WTC11 (cell line): ENCODE results near the gene CPD. TPM values are rescaled to one million over a fixed set of nuclear protein-coding genes. Genes with fewer than 3 reads are reported as not detected.

Experiments used
- ATAC-seq: fragments of 200-7000 bp; cut with Tn5 transposase; 2 replicates; pipeline ENCODE4 v1.10.0; 2021; ENCODE audit warnings: mild to moderate bottlenecking, moderate library complexity
- CTCF ChIA-PET: fragments of 300-600 bp; sonication (Branson Sonifier 250); formaldehyde crosslinking; loops from one replicate; lab custom pipeline; 2021; ENCODE audit warnings: antibody characterized with exemption; lab: Charles Lee
- POLR2A ChIA-PET: fragments of 350-600 bp; sonication (Branson Sonifier 250); formaldehyde crosslinking; loops from one replicate; lab custom pipeline; 2021; ENCODE audit warnings: antibody characterized with exemption; lab: Charles Lee
- DNase-seq: peaks from one replicate; pipeline ENCODE4 v3.0.0; 2021; ENCODE audit warnings: low spot score
- H3K27ac Mint-ChIP-seq: 2 replicates; pipeline ENCODE4 v1.8.0; 2021; ENCODE audit warnings: mixed read lengths
- H3K27me3 Mint-ChIP-seq: 2 replicates; pipeline ENCODE4 v1.8.0; 2021; ENCODE audit warnings: low read depth, mild to moderate bottlenecking, moderate library complexity, mixed read lengths
- H3K36me3 Mint-ChIP-seq: 2 replicates; pipeline ENCODE4 v1.8.0; 2021; ENCODE audit warnings: mixed read lengths
- H3K4me1 Mint-ChIP-seq: 2 replicates; pipeline ENCODE4 v1.8.0; 2022; ENCODE audit warnings: mixed read lengths
- H3K4me3 Mint-ChIP-seq: 2 replicates; pipeline ENCODE4 v1.8.0; 2021; ENCODE audit warnings: mild to moderate bottlenecking, moderate library complexity, mixed read lengths
- H3K9me3 Mint-ChIP-seq: 2 replicates; pipeline ENCODE4 v1.8.0; 2021; ENCODE audit warnings: mixed read lengths
- ATF3 ChIP-seq: sonication (generic); formaldehyde crosslinking; conservative IDR thresholded peaks from 2 replicates; pipeline ENCODE4 v1.8.1; 2022; ENCODE audit warnings: mild to moderate bottlenecking, missing genetic modification reagents
- CDX4 ChIP-seq: fragments of 250-450 bp; sonication (Bioruptor Pico); IDR thresholded peaks from 2 replicates; pipeline ENCODE4 v1.9.0; 2021; ENCODE audit warnings: moderate library complexity, mild to moderate bottlenecking, inconsistent platforms, borderline replicate concordance
- CREM ChIP-seq: sonication (generic); formaldehyde crosslinking; IDR thresholded peaks from 2 replicates; pipeline ENCODE4 v1.8.1; 2022; ENCODE audit warnings: mild to moderate bottlenecking, missing genetic modification reagents, moderate library complexity
- CTCF ChIP-seq: fragments of 200-600 bp; IDR thresholded peaks from 2 replicates; pipeline ENCODE4 v1.8.0; 2022; ENCODE audit warnings: antibody characterized with exemption
- E2F1 ChIP-seq: sonication (generic); formaldehyde crosslinking; IDR thresholded peaks from 2 replicates; pipeline ENCODE4 v1.8.0; 2022; ENCODE audit warnings: mild to moderate bottlenecking, missing genetic modification reagents
- GABPB1 ChIP-seq: sonication (generic); formaldehyde crosslinking; IDR thresholded peaks from 2 replicates; pipeline ENCODE4 v1.8.1; 2023; ENCODE audit warnings: mild to moderate bottlenecking, missing genetic modification reagents
- GRHL2 ChIP-seq: fragments of 250-450 bp; sonication (Bioruptor Pico); IDR thresholded peaks from 2 replicates; pipeline ENCODE4 v1.8.0; 2022; ENCODE audit warnings: mild to moderate bottlenecking, moderate library complexity; ENCODE audit not compliant: insufficient replicate concordance, severe bottlenecking
- JUN ChIP-seq: sonication (generic); formaldehyde crosslinking; IDR thresholded peaks from 2 replicates; pipeline ENCODE4 v1.8.0; 2023; ENCODE audit warnings: mild to moderate bottlenecking, missing genetic modification reagents
- MAX ChIP-seq: sonication (generic); formaldehyde crosslinking; IDR thresholded peaks from 2 replicates; pipeline ENCODE4 v1.8.0; 2022; ENCODE audit warnings: mild to moderate bottlenecking, missing genetic modification reagents
- NR3C1 ChIP-seq: sonication (generic); formaldehyde crosslinking; conservative IDR thresholded peaks from 2 replicates; pipeline ENCODE4 v1.8.1; 2023; ENCODE audit warnings: low read depth, mild to moderate bottlenecking, missing genetic modification reagents
- PREB ChIP-seq: sonication (generic); formaldehyde crosslinking; IDR thresholded peaks from 2 replicates; pipeline ENCODE4 v1.8.1; 2022; ENCODE audit warnings: mild to moderate bottlenecking, missing genetic modification reagents, moderate library complexity, borderline replicate concordance
- RELA ChIP-seq: sonication (generic); formaldehyde crosslinking; IDR thresholded peaks from 2 replicates; pipeline ENCODE4 v1.8.1; 2022; ENCODE audit warnings: missing genetic modification reagents, mild to moderate bottlenecking, borderline replicate concordance
- SMAD3 ChIP-seq: sonication (generic); formaldehyde crosslinking; IDR thresholded peaks from 2 replicates; pipeline ENCODE4 v1.8.0; 2022; ENCODE audit warnings: missing genetic modification reagents, mild to moderate bottlenecking, borderline replicate concordance
- TP53 ChIP-seq: sonication (generic); formaldehyde crosslinking; IDR thresholded peaks from 2 replicates; pipeline ENCODE4 v1.8.1; 2023; ENCODE audit warnings: mild to moderate bottlenecking, missing genetic modification reagents
- USF2 ChIP-seq: sonication (generic); formaldehyde crosslinking; IDR thresholded peaks from 2 replicates; pipeline ENCODE4 v1.8.1; 2023; ENCODE audit warnings: mild to moderate bottlenecking, missing genetic modification reagents, moderate library complexity
- ZBTB43 ChIP-seq: sonication (generic); formaldehyde crosslinking; IDR thresholded peaks from 2 replicates; pipeline ENCODE4 v1.8.1; 2023; ENCODE audit warnings: mild to moderate bottlenecking, missing genetic modification reagents
- ZMAT4 ChIP-seq: fragments of 250-450 bp; sonication (Bioruptor Pico); IDR thresholded peaks from 2 replicates; pipeline ENCODE4 v1.9.0; 2021; ENCODE audit warnings: mild to moderate bottlenecking
- ZNF121 ChIP-seq: sonication (generic); formaldehyde crosslinking; IDR thresholded peaks from 2 replicates; pipeline ENCODE4 v1.8.0; 2023; ENCODE audit warnings: missing genetic modification reagents
- ZNF317 ChIP-seq: sonication (generic); formaldehyde crosslinking; IDR thresholded peaks from 2 replicates; pipeline ENCODE4 v1.8.1; 2023; ENCODE audit warnings: low read depth, mild to moderate bottlenecking, moderate library complexity, missing genetic modification reagents, borderline replicate concordance
- ZNF532 ChIP-seq: fragments of 250-450 bp; sonication (Bioruptor Pico); IDR thresholded peaks from 2 replicates; pipeline ENCODE4 v1.9.0; 2021; ENCODE audit warnings: mild to moderate bottlenecking, borderline replicate concordance
- total RNA-seq: library from RNA; stranded (reverse); gene quantifications from 3 replicates; pipeline ENCODE4 v1.2.3, GENCODE V29; 2021

CPD gene
- total RNA-seq, 1 experiment from 2014 or later = 36.1 TPM

GRCh38 chr17:30354701-30355100 is 24.0 kb upstream of the CPD start:
- H3K27ac Mint-ChIP-seq = no peak overlapping the region
- H3K9me3 Mint-ChIP-seq = no peaks in the 10 kb centered on the region; the same call in 1 of the 2 replicates
- H3K36me3 Mint-ChIP-seq = no peaks in the 10 kb centered on the region
- no peak overlapping the region for H3K4me3 Mint-ChIP-seq
- TF ChIP-seq JUN = no peak
- TF ChIP-seq CDX4 = no peak
- TF ChIP-seq ZNF121 (CRISPR knock-in tag) = no peak
- no peak for TF ChIP-seq MAX (CRISPR knock-in tag)
- no peak for TF ChIP-seq GRHL2
- TF ChIP-seq CTCF = no peak
- no peak for TF ChIP-seq PREB (CRISPR knock-in tag)
- TF ChIP-seq ZNF317 (CRISPR knock-in tag) = no peak
- TF ChIP-seq ZMAT4 = no peak
- no peak for TF ChIP-seq GABPB1 (CRISPR knock-in tag)
- TF ChIP-seq TP53 (CRISPR knock-in tag) = no peak
- TF ChIP-seq USF2 (CRISPR knock-in tag) = no peak
- TF ChIP-seq SMAD3 (CRISPR knock-in tag) = no peak
- ChIA-PET CTCF (no interaction called here), POLR2A (no interaction called here)
- DNase-seq (no peak), ATAC-seq (no peak)
- peaks cover 7% of the 10 kb centered on the region for H3K4me1 Mint-ChIP-seq
- H3K27me3 Mint-ChIP-seq = no peaks in the 10 kb centered on the region

GRCh38 chr17:30357476-30357875 is 21.3 kb upstream of the CPD start:
- Mint-ChIP-seq H3K9me3 (peaks cover 11% of the 10 kb centered on the region), H3K27ac (no peak overlapping the region), H3K4me1 (peaks cover 7% of the 10 kb centered on the region), H3K36me3 (peaks cover 3% of the 10 kb centered on the region), H3K27me3 (no peaks in the 10 kb centered on the region; the same call in 1 of the 2 replicates), H3K4me3 (no peak overlapping the region)
- DNase-seq = no peak
- POLR2A ChIA-PET = no interaction called here
- CTCF ChIA-PET = interaction anchor here (0.9 to 1.3 kb wide), 3 partner anchors 14 to 119 kb away, joined by 3 read pairs; no protein-coding TSS in a partner anchor
- no peak for ATAC-seq
- TF ChIP-seq ZBTB43 (CRISPR knock-in tag) (no peak), RELA (CRISPR knock-in tag) (no peak), MAX (CRISPR knock-in tag) (no peak), ZNF532 (no peak), CREM (CRISPR knock-in tag) (no peak), NR3C1 (no peak), E2F1 (CRISPR knock-in tag) (no peak), ATF3 (no peak), USF2 (CRISPR knock-in tag) (no peak)
